ENCODE data around the gene NDUFA6.
"Not testable (repeated sequence)": the region's sequence is repeated elsewhere in the genome, so short reads cannot be mapped to it uniquely, and the experiment has no call there.

The NDUFA6 gene

DNA sequence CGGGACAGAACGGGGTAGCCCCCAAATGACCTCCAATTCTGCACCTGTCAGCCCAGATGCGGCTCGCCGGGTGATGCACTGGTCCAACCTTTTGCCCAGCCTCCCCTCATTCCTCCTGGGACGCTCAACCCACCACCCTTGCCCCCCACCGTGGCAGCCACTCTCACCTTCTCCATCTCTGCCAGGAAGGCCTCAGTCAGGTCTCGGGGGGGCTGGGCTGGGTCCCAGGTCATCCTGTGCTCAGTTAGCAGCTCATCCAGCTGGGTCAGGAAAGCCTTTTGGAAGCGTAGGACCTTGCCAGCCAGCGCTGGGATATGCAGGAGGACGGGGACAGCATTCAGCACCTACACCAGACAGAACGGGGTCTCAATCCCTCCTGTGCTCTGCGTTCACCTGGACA lies 37.4 kb upstream of the NDUFA6 start:
- WGBS (ENCODE audit: insufficient coverage), result 95% methylated on average over 8 of the region's 13 CpGs

DNA sequence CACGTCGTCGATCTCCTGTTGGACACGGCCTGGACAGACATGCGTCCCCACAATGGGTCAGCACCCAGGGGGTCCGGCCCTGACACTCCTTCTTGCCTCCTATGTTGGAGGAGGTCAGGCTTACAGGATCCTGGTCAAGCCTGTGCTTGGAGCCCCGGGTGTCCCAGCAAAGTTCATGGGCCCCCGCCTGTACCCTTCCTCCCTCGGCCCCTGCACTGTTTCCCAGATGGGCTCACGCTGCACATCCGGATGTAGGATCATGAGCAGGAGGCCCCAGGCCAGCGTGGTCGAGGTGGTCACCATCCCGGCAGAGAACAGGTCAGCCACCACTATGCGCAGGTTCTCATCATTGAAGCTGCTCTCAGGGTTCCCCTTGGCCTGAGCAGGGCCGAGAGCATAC lies 37.0 kb upstream of the NDUFA6 start:
- ChIA-PET POLR2A (no interaction called here), CTCF (interaction anchor here (0.7 kb wide), 1 partner anchor 12 kb away, joined by 3 read pairs; no protein-coding TSS in a partner anchor)
- Histone ChIP-seq H3K36me3 (ENCODE audit: control insufficient read depth in 4 of 4, insufficient read depth in 4 of 4, low read length in 3 of 4) (no peaks in the 10 kb centered on the region), H3K27me3 (replicated peaks in 2 of 5; ENCODE audit: control insufficient read depth in 4 of 5, insufficient read depth in 5 of 5, low read length in 4 of 5) (peaks cover 0 to 13% (median 0%) of the 10 kb centered on the region in 5 experiments), H3K9me3 (ENCODE audit: control extremely low read depth in 1 of 5, control insufficient read depth in 4 of 5, insufficient read depth in 2 of 5, low read depth in 1 of 5, low read length in 4 of 5) (no peaks in the 10 kb centered on the region), H3K27ac (ENCODE audit: insufficient read depth in 1 of 2, low read depth in 1 of 2, low read length in 2 of 2, poor library complexity in 1 of 2, severe bottlenecking in 2 of 2) (no peak overlapping the region), H3K4me3 (ENCODE audit: control insufficient read depth in 1 of 7, extremely low read depth in 1 of 7, insufficient read depth in 4 of 7, low read depth in 2 of 7, low read length in 6 of 7) (no peak overlapping the region), H3K4me1 (ENCODE audit: control extremely low read depth in 1 of 4, control insufficient read depth in 4 of 4, insufficient read depth in 4 of 4, low read length in 3 of 4) (no peaks in the 10 kb centered on the region)
- WGBS (ENCODE audit: insufficient coverage), result 96% methylated on average over 15 of the region's 16 CpGs
- no peak for DNase-seq

More for the DNA sequence above, 37.4 kb upstream of the NDUFA6 start:
- H3K36me3 ChIP-seq (ENCODE audit: control insufficient read depth in 4 of 4, insufficient read depth in 4 of 4, low read length in 3 of 4); H3K4me1 ChIP-seq (ENCODE audit: control extremely low read depth in 1 of 4, control insufficient read depth in 4 of 4, insufficient read depth in 4 of 4, low read length in 3 of 4); H3K27ac ChIP-seq (ENCODE audit: insufficient read depth in 1 of 2, low read depth in 1 of 2, low read length in 2 of 2, poor library complexity in 1 of 2, severe bottlenecking in 2 of 2); POLR2A ChIA-PET; DNase-seq; H3K4me3 ChIP-seq (ENCODE audit: control insufficient read depth in 1 of 7, extremely low read depth in 1 of 7, insufficient read depth in 4 of 7, low read depth in 2 of 7, low read length in 6 of 7); H3K9me3 ChIP-seq (ENCODE audit: control extremely low read depth in 1 of 5, control insufficient read depth in 4 of 5, insufficient read depth in 2 of 5, low read depth in 1 of 5, low read length in 4 of 5): not testable (repeated sequence)
- CTCF ChIA-PET, result interaction anchor here (0.7 kb wide), 1 partner anchor 12 kb away, joined by 3 read pairs; no protein-coding TSS in a partner anchor
- peaks cover 0 to 14% (median 0%) of the 10 kb centered on the region in 5 experiments for H3K27me3 ChIP-seq (replicated peaks in 2 of 5; ENCODE audit: control insufficient read depth in 4 of 5, insufficient read depth in 5 of 5, low read length in 4 of 5)

DNA sequence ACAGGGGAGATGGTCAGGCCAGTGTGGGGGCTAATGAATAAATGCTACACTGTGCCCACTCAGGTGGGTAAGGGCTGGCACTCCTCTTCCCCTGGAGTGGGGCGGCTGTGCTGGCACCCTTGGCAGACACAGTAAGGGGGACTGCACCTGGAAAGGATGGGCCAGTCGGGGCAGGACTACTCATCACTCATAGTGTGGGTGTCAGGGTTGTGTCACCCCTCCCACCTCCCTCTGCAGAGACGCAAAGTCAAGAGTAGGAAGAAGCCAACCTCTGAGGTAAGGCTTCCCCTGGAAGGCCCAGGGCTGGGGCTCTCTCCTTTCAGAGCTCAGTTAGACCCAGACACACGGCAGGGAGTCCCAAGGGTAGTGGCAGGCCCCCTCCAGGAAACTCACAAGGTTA lies 33.0 kb upstream of the NDUFA6 start:
- H3K36me3 ChIP-seq (ENCODE audit: control insufficient read depth in 4 of 4, insufficient read depth in 4 of 4, low read length in 3 of 4); H3K4me3 ChIP-seq (ENCODE audit: control insufficient read depth in 1 of 7, extremely low read depth in 1 of 7, insufficient read depth in 4 of 7, low read depth in 2 of 7, low read length in 6 of 7); H3K9me3 ChIP-seq (ENCODE audit: control extremely low read depth in 1 of 5, control insufficient read depth in 4 of 5, insufficient read depth in 2 of 5, low read depth in 1 of 5, low read length in 4 of 5); POLR2A ChIA-PET; CTCF ChIA-PET; DNase-seq; H3K27me3 ChIP-seq (replicated peaks in 2 of 5; ENCODE audit: control insufficient read depth in 4 of 5, insufficient read depth in 5 of 5, low read length in 4 of 5); H3K27ac ChIP-seq (ENCODE audit: insufficient read depth in 1 of 2, low read depth in 1 of 2, low read length in 2 of 2, poor library complexity in 1 of 2, severe bottlenecking in 2 of 2): not testable (repeated sequence)
- no CpG with 5 or more reads among the region's 4 CpGs for WGBS (ENCODE audit: insufficient coverage)
- H3K4me1 ChIP-seq (ENCODE audit: control extremely low read depth in 1 of 4, control insufficient read depth in 4 of 4, insufficient read depth in 4 of 4, low read length in 3 of 4), result peaks cover 0 to 21% (median 17%) of the 10 kb centered on the region in 4 experiments

DNA sequence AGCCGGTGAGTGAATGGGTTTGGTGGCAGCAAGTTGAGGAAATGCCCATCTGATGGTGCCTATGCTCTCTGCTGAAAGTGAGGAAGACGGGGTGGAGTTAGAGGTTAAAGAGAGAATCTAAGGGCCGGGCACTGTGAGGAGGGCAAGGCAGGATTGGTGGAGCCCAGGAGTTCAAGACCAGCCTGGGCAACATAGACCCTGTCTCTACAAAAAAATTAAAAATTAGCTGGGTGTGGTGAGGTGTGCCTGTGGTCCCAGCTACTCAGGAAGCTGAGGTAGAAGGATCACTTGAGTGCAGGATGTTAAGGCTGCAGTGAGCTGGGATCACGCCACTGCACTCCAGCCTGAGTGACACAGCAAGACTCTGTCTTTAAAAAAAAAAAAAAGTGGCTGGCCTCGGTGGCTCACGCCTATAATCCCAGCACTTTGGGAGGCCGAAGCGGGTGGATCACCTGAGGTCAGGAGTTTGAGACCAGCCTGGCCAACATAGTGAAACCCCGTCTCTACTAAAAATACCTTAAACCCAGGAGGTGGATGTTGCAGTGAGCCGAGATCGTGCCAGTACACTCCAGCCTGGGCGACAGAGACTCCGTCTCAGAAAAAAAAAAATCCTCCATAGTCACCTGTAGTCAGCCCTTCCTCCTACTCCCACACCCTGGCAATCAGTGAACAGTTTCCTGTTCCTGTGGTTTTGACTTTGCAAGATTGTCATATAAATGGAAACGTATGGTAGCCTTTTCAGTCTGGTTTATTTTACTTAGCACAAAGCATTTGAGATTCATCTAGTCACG lies 29.9 kb upstream of the NDUFA6 start:
- not testable (repeated sequence) for H3K27me3 ChIP-seq (replicated peaks in 2 of 5; ENCODE audit: control insufficient read depth in 4 of 5, insufficient read depth in 5 of 5, low read length in 4 of 5); H3K27ac ChIP-seq (ENCODE audit: insufficient read depth in 1 of 2, low read depth in 1 of 2, low read length in 2 of 2, poor library complexity in 1 of 2, severe bottlenecking in 2 of 2); H3K36me3 ChIP-seq (ENCODE audit: control insufficient read depth in 4 of 4, insufficient read depth in 4 of 4, low read length in 3 of 4)
- CTCF ChIA-PET, result interaction anchor here (1.8 kb wide), 1 partner anchor 30 kb away, joined by 6 read pairs; the partner anchor contains the start of gene NDUFA6
- H3K4me3 ChIP-seq (ENCODE audit: control insufficient read depth in 1 of 7, extremely low read depth in 1 of 7, insufficient read depth in 4 of 7, low read depth in 2 of 7, low read length in 6 of 7), result peak overlapping the region in 4 of 7 experiments; percentile 10 to 45 (median 23)
- peaks cover 0 to 13% (median 4%) of the 10 kb centered on the region in 5 experiments for H3K9me3 ChIP-seq (ENCODE audit: control extremely low read depth in 1 of 5, control insufficient read depth in 4 of 5, insufficient read depth in 2 of 5, low read depth in 1 of 5, low read length in 4 of 5)
- 0% methylated on average over 6 of the region's 15 CpGs for WGBS (ENCODE audit: insufficient coverage)
- POLR2A ChIA-PET, result interaction anchor here (0.7 kb wide), 1 partner anchor 9 kb away, joined by 4 read pairs; no protein-coding TSS in a partner anchor
- peak; percentile 51 to 84 (median 72) for DNase-seq
- peaks cover 0 to 21% (median 17%) of the 10 kb centered on the region in 4 experiments for H3K4me1 ChIP-seq (ENCODE audit: control extremely low read depth in 1 of 4, control insufficient read depth in 4 of 4, insufficient read depth in 4 of 4, low read length in 3 of 4)

DNA sequence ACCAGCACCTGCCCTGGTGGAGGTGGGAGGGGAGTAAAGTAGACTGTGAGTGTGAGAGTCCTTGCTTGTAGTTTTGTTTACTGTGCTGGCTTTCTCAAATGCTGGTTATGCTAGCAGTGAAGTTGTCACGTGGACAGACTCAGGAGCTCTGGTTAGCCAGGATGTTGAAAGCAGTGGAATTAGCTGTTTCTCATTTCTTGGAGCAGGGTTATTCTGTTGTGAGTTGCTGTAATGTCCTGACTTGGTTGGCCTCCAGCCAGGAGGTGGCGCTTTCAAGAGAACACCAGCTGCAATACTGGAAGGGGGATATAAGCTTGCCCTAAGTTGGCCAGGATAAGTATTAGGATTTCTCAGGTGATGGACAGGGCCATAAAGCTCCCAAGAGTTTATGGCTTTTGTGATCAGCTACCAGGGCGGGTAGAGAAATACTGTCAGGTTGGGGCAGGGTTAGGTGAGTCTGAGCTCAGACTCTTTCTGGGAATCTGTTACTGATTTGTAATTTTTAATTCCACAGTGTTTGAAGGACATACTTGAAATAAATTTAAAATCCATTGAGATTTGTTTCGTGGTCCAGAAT lies 26.4 kb upstream of the NDUFA6 start:
- Histone ChIP-seq H3K27me3 (replicated peaks in 2 of 5; ENCODE audit: control insufficient read depth in 4 of 5, insufficient read depth in 5 of 5, low read length in 4 of 5) (no peaks in the 10 kb centered on the region), H3K36me3 (ENCODE audit: control insufficient read depth in 4 of 4, insufficient read depth in 4 of 4, low read length in 3 of 4) (peaks cover 0 to 3% (median 0%) of the 10 kb centered on the region in 4 experiments), H3K4me3 (ENCODE audit: control insufficient read depth in 1 of 7, extremely low read depth in 1 of 7, insufficient read depth in 4 of 7, low read depth in 2 of 7, low read length in 6 of 7) (no peak overlapping the region), H3K9me3 (ENCODE audit: control extremely low read depth in 1 of 5, control insufficient read depth in 4 of 5, insufficient read depth in 2 of 5, low read depth in 1 of 5, low read length in 4 of 5) (peaks cover 0 to 27% (median 11%) of the 10 kb centered on the region in 5 experiments), H3K27ac (ENCODE audit: insufficient read depth in 1 of 2, low read depth in 1 of 2, low read length in 2 of 2, poor library complexity in 1 of 2, severe bottlenecking in 2 of 2) (no peak overlapping the region), H3K4me1 (ENCODE audit: control extremely low read depth in 1 of 4, control insufficient read depth in 4 of 4, insufficient read depth in 4 of 4, low read length in 3 of 4) (peaks cover 0 to 21% (median 17%) of the 10 kb centered on the region in 4 experiments)
- ChIA-PET POLR2A (no interaction called here), CTCF (interaction anchor here (0.7 to 1.4 kb wide), 6 partner anchors 10 to 141 kb away, joined by 3 to 4 read pairs (median 3); no protein-coding TSS in a partner anchor)
- 100% methylated on average over 2 of the region's 4 CpGs for WGBS (ENCODE audit: insufficient coverage)
- DNase-seq, result no peak

DNA sequence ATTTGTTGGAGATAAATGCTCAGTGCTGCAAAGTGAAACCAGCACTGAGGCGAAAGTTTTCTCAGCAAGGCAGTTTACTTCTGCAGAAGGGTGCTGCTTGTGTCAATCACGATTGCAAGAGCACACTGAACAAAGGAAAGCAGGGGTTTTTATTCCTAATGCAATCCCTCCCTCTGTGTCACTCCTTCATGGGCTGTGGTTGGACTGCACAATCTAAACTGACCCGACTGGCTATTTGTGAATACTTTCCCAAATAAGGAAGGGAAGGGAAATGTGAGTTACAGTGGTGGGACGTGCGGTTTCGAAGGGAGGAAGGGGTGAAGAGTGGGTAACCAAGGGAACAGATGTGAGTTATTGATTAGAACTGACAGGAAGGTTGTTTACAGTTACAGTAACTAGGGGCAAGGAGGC lies 24.9 kb upstream of the NDUFA6 start:
- POLR2A ChIA-PET; H3K27me3 ChIP-seq (replicated peaks in 2 of 5; ENCODE audit: control insufficient read depth in 4 of 5, insufficient read depth in 5 of 5, low read length in 4 of 5): not testable (repeated sequence)

DNA sequence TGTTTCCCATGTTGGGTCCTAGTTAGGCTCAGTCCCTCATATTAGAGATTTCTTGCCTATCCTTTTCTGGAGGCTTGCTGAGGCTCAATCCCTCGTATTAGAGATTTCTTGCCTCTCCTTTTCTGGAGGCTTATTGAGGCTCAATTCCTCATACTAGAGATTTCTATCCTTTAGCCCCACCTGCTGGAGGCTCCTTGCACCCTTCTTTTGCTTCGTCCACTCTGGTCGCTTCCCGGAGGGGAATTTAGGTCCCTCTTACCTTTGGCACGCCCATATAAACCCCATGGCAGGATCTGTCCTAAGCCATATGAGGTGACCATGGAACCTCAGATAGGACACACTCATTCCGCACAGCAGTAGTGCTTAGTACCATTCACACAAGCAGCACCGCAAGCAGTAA lies 24.1 kb upstream of the NDUFA6 start:
- DNase-seq, result no peak
- Histone ChIP-seq H3K27me3 (replicated peaks in 2 of 5; ENCODE audit: control insufficient read depth in 4 of 5, insufficient read depth in 5 of 5, low read length in 4 of 5) (no peaks in the 10 kb centered on the region), H3K4me1 (ENCODE audit: control extremely low read depth in 1 of 4, control insufficient read depth in 4 of 4, insufficient read depth in 4 of 4, low read length in 3 of 4) (peaks cover 0 to 1% (median under 1%) of the 10 kb centered on the region in 4 experiments), H3K27ac (ENCODE audit: insufficient read depth in 1 of 2, low read depth in 1 of 2, low read length in 2 of 2, poor library complexity in 1 of 2, severe bottlenecking in 2 of 2) (no peak overlapping the region), H3K4me3 (ENCODE audit: control insufficient read depth in 1 of 7, extremely low read depth in 1 of 7, insufficient read depth in 4 of 7, low read depth in 2 of 7, low read length in 6 of 7) (no peak overlapping the region), H3K36me3 (ENCODE audit: control insufficient read depth in 4 of 4, insufficient read depth in 4 of 4, low read length in 3 of 4) (peaks cover 0 to 3% (median 0%) of the 10 kb centered on the region in 4 experiments), H3K9me3 (ENCODE audit: control extremely low read depth in 1 of 5, control insufficient read depth in 4 of 5, insufficient read depth in 2 of 5, low read depth in 1 of 5, low read length in 4 of 5) (peaks cover 0 to 27% (median 11%) of the 10 kb centered on the region in 5 experiments)
- ChIA-PET CTCF (no interaction called here), POLR2A (no interaction called here)
- WGBS (ENCODE audit: insufficient coverage), result 98% methylated on average over 7 of the region's 7 CpGs

More for the DNA sequence above, 24.9 kb upstream of the NDUFA6 start:
- 86% methylated on average over 5 of the region's 6 CpGs for WGBS (ENCODE audit: insufficient coverage)
- not testable (repeated sequence) for H3K4me1 ChIP-seq (ENCODE audit: control extremely low read depth in 1 of 4, control insufficient read depth in 4 of 4, insufficient read depth in 4 of 4, low read length in 3 of 4); H3K36me3 ChIP-seq (ENCODE audit: control insufficient read depth in 4 of 4, insufficient read depth in 4 of 4, low read length in 3 of 4); H3K27ac ChIP-seq (ENCODE audit: insufficient read depth in 1 of 2, low read depth in 1 of 2, low read length in 2 of 2, poor library complexity in 1 of 2, severe bottlenecking in 2 of 2); H3K4me3 ChIP-seq (ENCODE audit: control insufficient read depth in 1 of 7, extremely low read depth in 1 of 7, insufficient read depth in 4 of 7, low read depth in 2 of 7, low read length in 6 of 7)
- CTCF ChIA-PET, result interaction anchor here (1.1 kb wide), 1 partner anchor 12 kb away, joined by 3 read pairs; no protein-coding TSS in a partner anchor
- DNase-seq, result peak in 2 of 3 donors; percentile 31 to 52
- H3K9me3 ChIP-seq (ENCODE audit: control extremely low read depth in 1 of 5, control insufficient read depth in 4 of 5, insufficient read depth in 2 of 5, low read depth in 1 of 5, low read length in 4 of 5), result peaks cover 0 to 27% (median 11%) of the 10 kb centered on the region in 5 experiments
